ENCODE data around the gene CASP8AP2. TPM values are rescaled to one million over a fixed set of nuclear protein-coding genes. Genes with fewer than 3 reads are reported as not detected.
"Not testable (repeated sequence)": the region's sequence is repeated elsewhere in the genome, so short reads cannot be mapped to it uniquely, and the experiment has no call there.

The CASP8AP2 gene
- total RNA-seq, 1 donor from 2014 or later, result 16.5 TPM

- H3K27me3 ChIP-seq, result peaks cover 37% of the 10 kb centered on the region
- TF ChIP-seq CTCF (IDR thresholded peaks at IDR 0.05), result no peak
- no peak overlapping the region for H3K4me3 ChIP-seq
- H3K4me1 ChIP-seq, result no peaks in the 10 kb centered on the region
- peak; percentile 61 for ATAC-seq
- no peaks in the 10 kb centered on the region for H3K36me3 ChIP-seq
- intact Hi-C loops (cut with DNase I), result no loop called here
- no peak for DNase-seq
- no peak overlapping the region for H3K27ac ChIP-seq
- H3K9me3 ChIP-seq, result no peaks in the 10 kb centered on the region
These were observed 57.9 kb downstream of the CASP8AP2 start for GRCh38 chr6:89887452-89888137.

- TF ChIP-seq CTCF (IDR thresholded peaks at IDR 0.05), result no peak
- peaks cover 42% of the 10 kb centered on the region for H3K27me3 ChIP-seq
- H3K36me3 ChIP-seq, result no peaks in the 10 kb centered on the region
- no peaks in the 10 kb centered on the region for H3K4me1 ChIP-seq
- H3K9me3 ChIP-seq, result no peaks in the 10 kb centered on the region
- ATAC-seq (no peak), DNase-seq (no peak)
- H3K27ac ChIP-seq, result no peak overlapping the region
- intact Hi-C loops (cut with DNase I), result no loop called here
- no peak overlapping the region for H3K4me3 ChIP-seq
These were observed 58.4 kb downstream of the CASP8AP2 start for GRCh38 chr6:89888138-89888514.

- Histone ChIP-seq H3K9me3 (no peaks in the 10 kb centered on the region), H3K4me3 (no peak overlapping the region), H3K27me3 (peaks cover 47% of the 10 kb centered on the region), H3K27ac (no peak overlapping the region), H3K4me1 (no peaks in the 10 kb centered on the region), H3K36me3 (no peaks in the 10 kb centered on the region)
- intact Hi-C loops (cut with DNase I), result no loop called here
- TF ChIP-seq CTCF (IDR thresholded peaks at IDR 0.05), result no peak
- ATAC-seq (no peak), DNase-seq (no peak)
These were observed 59.2 kb downstream of the CASP8AP2 start for GRCh38 chr6:89888871-89889270.

- H3K4me1 ChIP-seq; DNase-seq; ATAC-seq; H3K27ac ChIP-seq; intact Hi-C loops (cut with DNase I); H3K9me3 ChIP-seq; H3K36me3 ChIP-seq; H3K4me3 ChIP-seq: not testable (repeated sequence)
- peaks cover 47% of the 10 kb centered on the region for H3K27me3 ChIP-seq
These were observed 61.3 kb downstream of the CASP8AP2 start for GRCh38 chr6:89890845-89891528.

- H3K27me3 ChIP-seq, result peaks cover 50% of the 10 kb centered on the region
- H3K27ac ChIP-seq; DNase-seq; H3K4me1 ChIP-seq; H3K9me3 ChIP-seq; H3K4me3 ChIP-seq; intact Hi-C loops (cut with DNase I); ATAC-seq; H3K36me3 ChIP-seq: not testable (repeated sequence)
These were observed 62.9 kb downstream of the CASP8AP2 start for GRCh38 chr6:89892577-89892976.

GRCh38 chr6:89894169-89894568 lies 64.5 kb downstream of the CASP8AP2 start, which contains the start of gene GJA10:
Gene GJA10 (plus strand): TSS chr6:89894469. CDS start chr6:89894469, 0 bp downstream.
- Histone ChIP-seq H3K9me3 (no peaks in the 10 kb centered on the region), H3K27ac (no peak within 1 kb of the TSS), H3K27me3 (peaks cover 36% of the 10 kb centered on the region), H3K4me1 (no peaks in the 10 kb centered on the region), H3K36me3 (no peaks in the 10 kb centered on the region), H3K4me3 (no peak within 1 kb of the TSS)
- TF ChIP-seq CTCF (IDR thresholded peaks at IDR 0.05), result no peak
- DNase-seq (no peak), ATAC-seq (no peak)
- intact Hi-C loops (cut with DNase I), result no loop called here

Data from upper lobe of right lung (tissue), 1 donor.